Endothelial cell of umbilical vein (primary cell): Measurements from ENCODE around the gene TTC31. TPM values are rescaled to one million over a fixed set of nuclear protein-coding genes. Genes with fewer than 3 reads are reported as not detected.

Source experiments
- BruUV-seq: library from RNA; stranded (reverse); fragments of 400-500 nt; replicated peaks from 2 replicates; lab custom pipeline; 2021; lab: Mats Ljungman, UMichigan
- CTCF ChIA-PET: fragments of 300-600, 350-600 bp; sonication (Branson Sonifier 250); formaldehyde crosslinking; loops from one replicate; lab custom pipeline; 2021; ENCODE audit warnings: antibody characterized with exemption, inconsistent platforms; lab: Charles Lee
- POLR2A ChIA-PET: fragments of 300-600, 350-600 bp; sonication (Branson Sonifier 250); formaldehyde crosslinking; loops from one replicate; lab custom pipeline; 2021; ENCODE audit warnings: antibody characterized with exemption, inconsistent platforms; lab: Charles Lee
- DNase-seq: peaks from one replicate; pipeline ENCODE4 v3.0.0-alpha.2; 2011; ENCODE audit warnings: low read depth, low spot score
- FAIRE-seq: peaks from 2 replicates; lab custom pipeline; 2011; peaks lifted over from hg19 to GRCh38; lab: Jason Lieb, UNC
- H2AFZ ChIP-seq: 2 replicates; pipeline ENCODE4 v1.6.0; 2012; ENCODE audit warnings: low read depth, low read length, control low read depth, inconsistent platforms
- H3K27ac ChIP-seq: 2 replicates; pipeline ENCODE4 v1.5.1; 2011; ENCODE audit warnings: low read depth, mild to moderate bottlenecking, control low read depth, low read length, moderate library complexity; ENCODE audit not compliant: insufficient read depth
- H3K27me3 ChIP-seq, 2 experiments: 2 replicates each; pipeline versions ENCODE4 v1.6.0 to v1.6.1; 2011; ENCODE audit warnings: low read length in 2 of 2, mixed read lengths in 1 of 2; ENCODE audit not compliant: control insufficient read depth in 2 of 2, insufficient read depth in 2 of 2
- H3K36me3 ChIP-seq, 2 experiments: 2 replicates in 1 of 2; 3 replicates in 1 of 2; pipeline ENCODE4 v1.5.1; 2011; ENCODE audit warnings: low read length in 2 of 2, mild to moderate bottlenecking in 1 of 2, moderate library complexity in 1 of 2; ENCODE audit not compliant: control insufficient read depth in 2 of 2, insufficient read depth in 2 of 2; ENCODE audit errors: extremely low read depth in 1 of 2
- H3K4me1 ChIP-seq: 3 replicates; pipeline ENCODE4 v1.5.1; 2011; ENCODE audit warnings: mild to moderate bottlenecking, low read length; ENCODE audit not compliant: control insufficient read depth, insufficient read depth; ENCODE audit errors: extremely low read depth
- H3K4me2 ChIP-seq: 2 replicates; pipeline ENCODE4 v1.6.1; 2011; ENCODE audit warnings: low read length, control low read depth, mixed read lengths; ENCODE audit not compliant: insufficient read depth
- H3K4me3 ChIP-seq, 3 experiments: fragments of 200-600 bp in 1 of 3; sonication (generic), shearing (Covaris generic) in 1 of 3; replicated peaks in 1 of 3; 2 replicates each; pipeline ENCODE4 v1.5.1; 2011 to 2016; ENCODE audit warnings: control low read depth in 3 of 3, low read length in 3 of 3, mild to moderate bottlenecking in 2 of 3, inconsistent platforms in 1 of 3, low read depth in 1 of 3, moderate library complexity in 1 of 3; ENCODE audit not compliant: insufficient read depth in 1 of 3
- H3K79me2 ChIP-seq: 2 replicates; pipeline ENCODE4 v1.6.0; 2012; ENCODE audit warnings: low read length, inconsistent platforms; ENCODE audit not compliant: control insufficient read depth, insufficient read depth
- H3K9ac ChIP-seq: replicated peaks from 2 replicates; pipeline ENCODE3; 2011; ENCODE audit warnings: low read length, control low read depth; ENCODE audit not compliant: insufficient read depth; ENCODE audit errors: extremely low read depth
- H3K9me1 ChIP-seq: replicated peaks from 3 replicates; pipeline ENCODE4 v1.6.0; 2011; ENCODE audit warnings: mild to moderate bottlenecking, low read length; ENCODE audit not compliant: control insufficient read depth, insufficient read depth; ENCODE audit errors: extremely low read depth
- H3K9me3 ChIP-seq: replicated peaks from 2 replicates; pipeline ENCODE4 v1.5.1; 2012; ENCODE audit warnings: low read length, inconsistent platforms; ENCODE audit not compliant: control insufficient read depth, insufficient read depth
- H4K20me1 ChIP-seq: replicated peaks from 2 replicates; pipeline ENCODE3; 2011; ENCODE audit warnings: mild to moderate bottlenecking, low read length; ENCODE audit not compliant: control insufficient read depth, insufficient read depth; ENCODE audit errors: extremely low read depth
- EZH2 ChIP-seq: IDR thresholded peaks from 2 replicates; pipeline ENCODE4 v1.6.1; 2012; ENCODE audit warnings: borderline replicate concordance, low read depth, mild to moderate bottlenecking, moderate library complexity, low read length, inconsistent platforms; ENCODE audit not compliant: severe bottlenecking
- FOS ChIP-seq: IDR thresholded peaks from 2 replicates; pipeline ENCODE4 v1.6.1; 2011; ENCODE audit warnings: mild to moderate bottlenecking, low read length, moderate library complexity, borderline replicate concordance; ENCODE audit not compliant: insufficient read depth
- GATA2 ChIP-seq: IDR thresholded peaks from 2 replicates; pipeline ENCODE4 v1.7.0; 2011; ENCODE audit warnings: low read depth, mild to moderate bottlenecking, moderate library complexity, mixed read lengths, low read length; ENCODE audit not compliant: insufficient read length, insufficient read depth
- JUN ChIP-seq: IDR thresholded peaks from 2 replicates; pipeline ENCODE4 v1.6.1; 2011; ENCODE audit warnings: borderline replicate concordance, low read depth; ENCODE audit not compliant: insufficient read length, insufficient read depth
- MYC ChIP-seq: IDR thresholded peaks from one replicate; pipeline ENCODE4 v1.6.1; 2011; ENCODE audit warnings: mild to moderate bottlenecking, low read depth, low read length
- POLR2A ChIP-seq: IDR thresholded peaks from 2 replicates; pipeline ENCODE4 v1.6.1; 2012; ENCODE audit warnings: low read depth, mild to moderate bottlenecking, control low read depth, low read length
- POLR2AphosphoS5 ChIP-seq: IDR thresholded peaks from 2 replicates; pipeline ENCODE4 v1.6.1; 2012; ENCODE audit warnings: low read depth, mild to moderate bottlenecking, control low read depth, low read length, moderate library complexity; ENCODE audit not compliant: insufficient read depth
- dilution Hi-C: fragments of 300-500 bp; cut with MboI; formaldehyde crosslinking; loops from one replicate; pipeline ENCODE4 v1.15.0; 2019; ENCODE audit warnings: low sequenced_read_pairs; ENCODE audit not compliant: extremely low pct_ligation_motif_present
- intact Hi-C: fragments of 100-400 bp; cut with micrococcal nuclease; formaldehyde crosslinking; loops from one replicate; pipeline ENCODE4 v1.10.0; 2022
- polyA plus RNA-seq, 4 experiments: library from polyadenylated mRNA; depleted of rRNA in 3 of 4; stranded (reverse) in 3 of 4; unstranded in 1 of 4; fragments of >200 nt; gene quantifications; 2 replicates each; pipeline versions ENCODE4 v1.2.1 to v1.2.3, GENCODE V29; 2011 to 2012; ENCODE audit warnings: missing spikeins in 1 of 4
- total RNA-seq: library from RNA; stranded (reverse); gene quantifications from 2 replicates; pipeline ENCODE4 v1.2.3, GENCODE V29; 2021
- TF ChIP-seq, protein P1 (sequence below): IDR thresholded peaks from 2 replicates; pipeline ENCODE4 v1.6.1; 2011; ENCODE audit not compliant: insufficient read depth, insufficient read length
- TF ChIP-seq, protein P2 (sequence below), 2 donors: IDR thresholded peaks; 1 replicate in 1 of 2; 2 replicates in 1 of 2; pipeline ENCODE4 v1.5.1; 2011; ENCODE audit warnings: low read length in 2 of 2, mild to moderate bottlenecking in 2 of 2, moderate library complexity in 2 of 2, control low read depth in 1 of 2, inconsistent platforms in 1 of 2, low read depth in 1 of 2; ENCODE audit not compliant: insufficient read depth in 1 of 2; ENCODE audit errors: extremely low read depth in 1 of 2

The TTC31 gene
- total and polyA plus RNA-seq, 2 donors (not counting 3 experiments of a cell fraction or from before 2014, with no cell fraction given): 20.1 to 24.1 TPM

- H3K27me3 ChIP-seq: peaks cover 4 to 8% of the 10 kb centered on the region in 2 experiments
- ChIA-PET POLR2A (no interaction called here), CTCF (interaction anchor here (0.7 kb wide), 1 partner anchor 116 kb away, joined by 3 read pairs; no protein-coding TSS in a partner anchor)
- TF ChIP-seq FOS: no peak
- no peak for TF ChIP-seq MYC
- TF ChIP-seq, protein P1, sequence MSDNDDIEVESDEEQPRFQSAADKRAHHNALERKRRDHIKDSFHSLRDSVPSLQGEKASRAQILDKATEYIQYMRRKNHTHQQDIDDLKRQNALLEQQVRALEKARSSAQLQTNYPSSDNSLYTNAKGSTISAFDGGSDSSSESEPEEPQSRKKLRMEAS: no peak
- no peak for TF ChIP-seq JUN
- TF ChIP-seq, protein P2, sequence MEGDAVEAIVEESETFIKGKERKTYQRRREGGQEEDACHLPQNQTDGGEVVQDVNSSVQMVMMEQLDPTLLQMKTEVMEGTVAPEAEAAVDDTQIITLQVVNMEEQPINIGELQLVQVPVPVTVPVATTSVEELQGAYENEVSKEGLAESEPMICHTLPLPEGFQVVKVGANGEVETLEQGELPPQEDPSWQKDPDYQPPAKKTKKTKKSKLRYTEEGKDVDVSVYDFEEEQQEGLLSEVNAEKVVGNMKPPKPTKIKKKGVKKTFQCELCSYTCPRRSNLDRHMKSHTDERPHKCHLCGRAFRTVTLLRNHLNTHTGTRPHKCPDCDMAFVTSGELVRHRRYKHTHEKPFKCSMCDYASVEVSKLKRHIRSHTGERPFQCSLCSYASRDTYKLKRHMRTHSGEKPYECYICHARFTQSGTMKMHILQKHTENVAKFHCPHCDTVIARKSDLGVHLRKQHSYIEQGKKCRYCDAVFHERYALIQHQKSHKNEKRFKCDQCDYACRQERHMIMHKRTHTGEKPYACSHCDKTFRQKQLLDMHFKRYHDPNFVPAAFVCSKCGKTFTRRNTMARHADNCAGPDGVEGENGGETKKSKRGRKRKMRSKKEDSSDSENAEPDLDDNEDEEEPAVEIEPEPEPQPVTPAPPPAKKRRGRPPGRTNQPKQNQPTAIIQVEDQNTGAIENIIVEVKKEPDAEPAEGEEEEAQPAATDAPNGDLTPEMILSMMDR (IDR thresholded peaks at IDR 0.05; ENCODE audit: extremely low read depth in 1 of 2, insufficient read depth in 1 of 2, low read depth in 1 of 2, low read length in 2 of 2): no peak
- no peak for TF ChIP-seq POLR2AphosphoS5
- TF ChIP-seq POLR2A: no peak
- TF ChIP-seq GATA2: no peak
- TF ChIP-seq EZH2: no peak
- H3K9me3 ChIP-seq: no peaks in the 10 kb centered on the region
- H2AFZ ChIP-seq: no peak overlapping the region
- peaks cover 6% of the 10 kb centered on the region for H3K4me1 ChIP-seq
- no peak for FAIRE-seq
- H3K4me3 ChIP-seq: no peak overlapping the region
- no peaks in the 10 kb centered on the region for H4K20me1 ChIP-seq
- no peaks in the 10 kb centered on the region for H3K79me2 ChIP-seq
- no peak overlapping the region for H3K9ac ChIP-seq
- H3K36me3 ChIP-seq: no peaks in the 10 kb centered on the region
- H3K9me1 ChIP-seq: no peaks in the 10 kb centered on the region
- dilution Hi-C loops: no loop called here
- H3K4me2 ChIP-seq: no peak overlapping the region
- no peak overlapping the region for H3K27ac ChIP-seq
- intact Hi-C loops: no loop called here
- BruUV-seq: no TSS peak
- DNase-seq: no peak
Observed at GRCh38 chr2:74450570-74451190, 32.2 kb upstream of the TTC31 start.
